Liver (tissue), 9 donors: ENCODE results near the gene DUOXA2. TPM values are rescaled to one million over a fixed set of nuclear protein-coding genes. Genes with fewer than 3 reads are reported as not detected.

Experiments
- DNase-seq: peaks from one replicate; pipeline ENCODE4 v3.0.0-alpha.2; 2017; ENCODE audit warnings: low spot score
- H3K27ac ChIP-seq, 2 donors: one replicate each; pipeline ENCODE4 v1.7.0; 2013; ENCODE audit warnings: inconsistent platforms in 2 of 2, low read length in 2 of 2, control low read depth in 1 of 2, low read depth in 1 of 2, mild to moderate bottlenecking in 1 of 2
- H3K27me3 ChIP-seq, 4 donors: one replicate each; pipeline versions ENCODE4 v1.6.1 to v1.7.0; 2013; ENCODE audit warnings: low read length in 3 of 4, inconsistent platforms in 1 of 4, mild to moderate bottlenecking in 1 of 4, moderate library complexity in 1 of 4; ENCODE audit not compliant: control insufficient read depth in 4 of 4, insufficient read depth in 4 of 4
- H3K36me3 ChIP-seq, 4 donors: one replicate each; pipeline versions ENCODE4 v1.6.1 to v1.7.0; 2013; ENCODE audit warnings: low read length in 3 of 4, mild to moderate bottlenecking in 3 of 4, low read depth in 1 of 4, moderate library complexity in 1 of 4; ENCODE audit not compliant: control insufficient read depth in 4 of 4, insufficient read depth in 3 of 4
- H3K4me1 ChIP-seq, 4 donors: one replicate each; pipeline versions ENCODE4 v1.6.1 to v1.7.0; 2013; ENCODE audit warnings: low read length in 3 of 4, mild to moderate bottlenecking in 3 of 4, moderate library complexity in 1 of 4; ENCODE audit not compliant: control insufficient read depth in 4 of 4, insufficient read depth in 4 of 4
- H3K4me3 ChIP-seq, 3 donors: one replicate each; pipeline versions ENCODE4 v1.6.1 to v1.7.0; 2013; ENCODE audit warnings: low read length in 3 of 3, control low read depth in 1 of 3, low read depth in 1 of 3, mild to moderate bottlenecking in 1 of 3
- H3K9ac ChIP-seq, 2 donors: one replicate each; pipeline ENCODE4 v1.7.0; 2013; ENCODE audit warnings: low read length in 2 of 2, mild to moderate bottlenecking in 2 of 2, moderate library complexity in 2 of 2, control low read depth in 1 of 2, low read depth in 1 of 2
- H3K9me3 ChIP-seq, 4 donors: one replicate each; pipeline versions ENCODE4 v1.6.1 to v1.7.0; 2013; ENCODE audit warnings: low read length in 3 of 4; ENCODE audit not compliant: control insufficient read depth in 4 of 4
- ATF3 ChIP-seq: IDR thresholded peaks from 2 replicates; pipeline ENCODE4 v1.6.1; 2016; ENCODE audit warnings: antibody characterized with exemption
- CTCF ChIP-seq: fragments of 150-350 bp; IDR thresholded peaks from 2 replicates; pipeline ENCODE4 v1.5.1; 2017; ENCODE audit warnings: improper control_type of control experiment, low read depth, low read length; ENCODE audit not compliant: missing input control
- EGR1 ChIP-seq, 2 donors: IDR thresholded peaks; 2 replicates each; pipeline ENCODE4 v1.6.1; 2016 to 2018; ENCODE audit warnings: antibody characterized with exemption in 2 of 2, low read depth in 2 of 2
- FOXA1 ChIP-seq: IDR thresholded peaks from 2 replicates; pipeline ENCODE4 v1.6.1; 2016; ENCODE audit warnings: antibody characterized with exemption
- FOXA2 ChIP-seq: IDR thresholded peaks from 2 replicates; pipeline ENCODE4 v1.6.1; 2016; ENCODE audit warnings: antibody characterized with exemption
- GABPA ChIP-seq, 2 donors: IDR thresholded peaks in 1 of 2; conservative IDR thresholded peaks in 1 of 2; 2 replicates each; pipeline ENCODE4 v1.6.1; 2016; ENCODE audit warnings: antibody characterized with exemption in 2 of 2, mild to moderate bottlenecking in 1 of 2, moderate library complexity in 1 of 2
- HNF4A ChIP-seq, 2 donors: conservative IDR thresholded peaks; 2 replicates each; pipeline ENCODE4 v1.6.1; 2016; ENCODE audit warnings: antibody characterized with exemption in 2 of 2, mild to moderate bottlenecking in 2 of 2
- HNF4G ChIP-seq: IDR thresholded peaks from 2 replicates; pipeline ENCODE4 v1.6.1; 2016; ENCODE audit warnings: antibody characterized with exemption
- MAX ChIP-seq: IDR thresholded peaks from 2 replicates; pipeline ENCODE4 v1.6.1; 2016; ENCODE audit warnings: antibody characterized with exemption
- NR2F2 ChIP-seq: IDR thresholded peaks from 2 replicates; pipeline ENCODE4 v1.6.1; 2016; ENCODE audit warnings: antibody characterized with exemption
- RAD21 ChIP-seq, 2 donors: IDR thresholded peaks; 2 replicates each; pipeline ENCODE4 v1.6.1; 2016; ENCODE audit warnings: antibody characterized with exemption in 2 of 2, mild to moderate bottlenecking in 2 of 2
- REST ChIP-seq: IDR thresholded peaks from 2 replicates; pipeline ENCODE4 v1.6.1; 2016; ENCODE audit warnings: antibody characterized with exemption, mild to moderate bottlenecking
- RXRA ChIP-seq, 2 donors: IDR thresholded peaks; 2 replicates each; pipeline ENCODE4 v1.6.1; 2017 to 2018; ENCODE audit warnings: antibody characterized with exemption in 2 of 2, mild to moderate bottlenecking in 1 of 2
- SP1 ChIP-seq: IDR thresholded peaks from 2 replicates; pipeline ENCODE4 v1.6.1; 2018; ENCODE audit warnings: antibody characterized with exemption, mild to moderate bottlenecking
- TAF1 ChIP-seq: conservative IDR thresholded peaks from 2 replicates; pipeline ENCODE4 v1.6.1; 2016; ENCODE audit warnings: antibody characterized with exemption, mild to moderate bottlenecking
- YY1 ChIP-seq: IDR thresholded peaks from 2 replicates; pipeline ENCODE4 v1.6.1; 2016; ENCODE audit warnings: antibody characterized with exemption, mild to moderate bottlenecking
- ZBTB33 ChIP-seq: IDR thresholded peaks from 2 replicates; pipeline ENCODE4 v1.6.1; 2016; ENCODE audit warnings: antibody characterized with exemption
- WGBS: extraction: QIAGEN DNeasy Blood & Tissue Kit; methylation state at CpG from one replicate; pipeline ENCODE4 v1.1.7; 2013; 5-methylcytosine and 5-hydroxymethylcytosine counted together
- polyA plus RNA-seq, 2 donors: library from polyadenylated mRNA; stranded (reverse) in 1 of 2; unstranded in 1 of 2; fragments of 200-250 nt in 1 of 2; fragments of >200 nt in 1 of 2; fragmentation: Nextera tagmentation in 1 of 2; extraction: Ambion mirVana in 1 of 2; gene quantifications; one replicate each; pipeline versions ENCODE4 v1.2.1 to v1.2.3, GENCODE V29; 2013 to 2015
- total RNA-seq, 2 donors: library from RNA; depleted of rRNA; stranded (reverse); fragments of >200 nt; gene quantifications; one replicate each; pipeline ENCODE4 v1.2.3, GENCODE V29; 2014
- donor health status: healthy.
- donor health status: healthy.
- donor health status: healthy.
- donor health status: healthy.
- donor health status: healthy.

The DUOXA2 gene
- total and polyA plus RNA-seq, 4 donors = 0.07 TPM; not detected in 3

- Histone ChIP-seq H3K36me3 (no peaks in the 10 kb centered on the region), H3K9ac (no peak overlapping the region), H3K27ac (no peak overlapping the region), H3K27me3 (no peaks in the 10 kb centered on the region), H3K9me3 (no peaks in the 10 kb centered on the region), H3K4me1 (no peaks in the 10 kb centered on the region), H3K4me3 (no peak overlapping the region)
- TF ChIP-seq HNF4A (conservative IDR thresholded peaks at IDR 0.05) (no peak), MAX (no peak), RAD21 (IDR thresholded peaks at IDR 0.05) (no peak), TAF1 (no peak), SP1 (no peak), REST (no peak), GABPA (IDR thresholded peaks at IDR 0.05 in 1 of 2, conservative IDR thresholded peaks at IDR 0.05 in 1 of 2) (no peak), CTCF (no peak), NR2F2 (no peak), EGR1 (IDR thresholded peaks at IDR 0.05; ENCODE audit: low read depth in 2 of 2) (no peak), YY1 (no peak), ATF3 (no peak), ZBTB33 (no peak), FOXA1 (no peak), HNF4G (no peak), RXRA (IDR thresholded peaks at IDR 0.05) (no peak), FOXA2 (no peak)
- DNase-seq = no peak
- 90% methylated on average over 4 of the region's 4 CpGs for WGBS
Observed at GRCh38 chr15:45093013-45093412, 21.1 kb upstream of the DUOXA2 start.
